ENCODE measurements around the gene MOV10L1.
A peak's percentile ranks its signal among the peaks of the same experiment; 100 is the strongest.

Gene MOV10L1

GRCh38 chr22:50089231-50089630, 575 bp upstream of the MOV10L1 start:
- no peaks in the 10 kb centered on the region for H3K27me3 ChIP-seq (ENCODE audit: insufficient read depth, poor library complexity, severe bottlenecking)
- H3K4me3 ChIP-seq (ENCODE audit: severe bottlenecking): no peak overlapping the region
- DNase-seq (ENCODE audit: low spot score) (no peak), ATAC-seq (ENCODE audit: low read depth) (no peak)
- H3K9me3 ChIP-seq (ENCODE audit: severe bottlenecking): no peaks in the 10 kb centered on the region
- no peaks in the 10 kb centered on the region for H3K4me1 ChIP-seq (ENCODE audit: insufficient read depth, poor library complexity, severe bottlenecking)
- H3K36me3 ChIP-seq (ENCODE audit: low read depth): no peaks in the 10 kb centered on the region
- TF ChIP-seq CTCF (IDR thresholded peaks at IDR 0.05; ENCODE audit: poor library complexity, severe bottlenecking): no peak
- no peak overlapping the region for H3K27ac ChIP-seq (ENCODE audit: poor library complexity, severe bottlenecking)

GRCh38 chr22:50090412-50090714, 557 bp downstream of the MOV10L1 start:
- H3K36me3 ChIP-seq (ENCODE audit: low read depth): no peaks in the 10 kb centered on the region
- H3K4me1 ChIP-seq (ENCODE audit: insufficient read depth, poor library complexity, severe bottlenecking): no peaks in the 10 kb centered on the region
- H3K4me3 ChIP-seq (ENCODE audit: severe bottlenecking): no peak overlapping the region
- H3K9me3 ChIP-seq (ENCODE audit: severe bottlenecking): no peaks in the 10 kb centered on the region
- ATAC-seq (ENCODE audit: low read depth) (no peak), DNase-seq (ENCODE audit: low spot score) (no peak)
- no peaks in the 10 kb centered on the region for H3K27me3 ChIP-seq (ENCODE audit: insufficient read depth, poor library complexity, severe bottlenecking)
- H3K27ac ChIP-seq (ENCODE audit: poor library complexity, severe bottlenecking): no peak overlapping the region
- TF ChIP-seq CTCF (IDR thresholded peaks at IDR 0.05; ENCODE audit: poor library complexity, severe bottlenecking): no peak

- Histone ChIP-seq H3K9me3 (ENCODE audit: severe bottlenecking) (no peaks in the 10 kb centered on the region), H3K4me1 (ENCODE audit: insufficient read depth, poor library complexity, severe bottlenecking) (no peaks in the 10 kb centered on the region), H3K27me3 (ENCODE audit: insufficient read depth, poor library complexity, severe bottlenecking) (no peaks in the 10 kb centered on the region), H3K36me3 (ENCODE audit: low read depth) (no peaks in the 10 kb centered on the region), H3K27ac (ENCODE audit: poor library complexity, severe bottlenecking) (no peak overlapping the region), H3K4me3 (ENCODE audit: severe bottlenecking) (no peak overlapping the region)
- ATAC-seq (ENCODE audit: low read depth) (0 out of 3 replicates have a peak, but pooled peaks have one; percentile 19), DNase-seq (ENCODE audit: low spot score) (no peak)
- TF ChIP-seq CTCF (IDR thresholded peaks at IDR 0.05; ENCODE audit: poor library complexity, severe bottlenecking): no peak
Measured at GRCh38 chr22:50091092-50091768, 1.4 kb downstream of the MOV10L1 start.

GRCh38 chr22:50092342-50092741, 2.5 kb downstream of the MOV10L1 start:
- ATAC-seq (ENCODE audit: low read depth) (no peak), DNase-seq (ENCODE audit: low spot score) (no peak)
- H3K36me3 ChIP-seq (ENCODE audit: low read depth): no peaks in the 10 kb centered on the region
- no peaks in the 10 kb centered on the region for H3K9me3 ChIP-seq (ENCODE audit: severe bottlenecking)
- no peaks in the 10 kb centered on the region for H3K4me1 ChIP-seq (ENCODE audit: insufficient read depth, poor library complexity, severe bottlenecking)
- no peaks in the 10 kb centered on the region for H3K27me3 ChIP-seq (ENCODE audit: insufficient read depth, poor library complexity, severe bottlenecking)
- no peak overlapping the region for H3K27ac ChIP-seq (ENCODE audit: poor library complexity, severe bottlenecking)
- TF ChIP-seq CTCF (IDR thresholded peaks at IDR 0.05; ENCODE audit: poor library complexity, severe bottlenecking): no peak
- no peak overlapping the region for H3K4me3 ChIP-seq (ENCODE audit: severe bottlenecking)

- no peak for TF ChIP-seq CTCF (IDR thresholded peaks at IDR 0.05; ENCODE audit: poor library complexity, severe bottlenecking)
- Histone ChIP-seq H3K4me3 (ENCODE audit: severe bottlenecking) (no peak overlapping the region), H3K27me3 (ENCODE audit: insufficient read depth, poor library complexity, severe bottlenecking) (no peaks in the 10 kb centered on the region), H3K4me1 (ENCODE audit: insufficient read depth, poor library complexity, severe bottlenecking) (no peaks in the 10 kb centered on the region), H3K9me3 (ENCODE audit: severe bottlenecking) (no peaks in the 10 kb centered on the region), H3K36me3 (ENCODE audit: low read depth) (no peaks in the 10 kb centered on the region), H3K27ac (ENCODE audit: poor library complexity, severe bottlenecking) (no peak overlapping the region)
- no peak for ATAC-seq (ENCODE audit: low read depth)
- no peak for DNase-seq (ENCODE audit: low spot score)
Measured at GRCh38 chr22:50098052-50098451, 8.2 kb downstream of the MOV10L1 start.

Data from RWPE2 (cell line).